Measurements from ENCODE around the gene AIDA.

The AIDA gene

GRCh38 chr1:222734740-222735139 is 22.4 kb upstream of the AIDA start:
- H3K4me3 ChIP-seq (ENCODE audit: low read depth, low read length): no peak overlapping the region
- TF ChIP-seq CTCF (IDR thresholded peaks at IDR 0.05; ENCODE audit: borderline replicate concordance, insufficient read depth, low read depth, low read length): no peak

- H3K4me3 ChIP-seq (ENCODE audit: low read depth, low read length): no peak overlapping the region
- no peak for TF ChIP-seq CTCF (IDR thresholded peaks at IDR 0.05; ENCODE audit: borderline replicate concordance, insufficient read depth, low read depth, low read length)
These were observed 20.2 kb upstream of the AIDA start for GRCh38 chr1:222732216-222733159.

- TF ChIP-seq CTCF (IDR thresholded peaks at IDR 0.05; ENCODE audit: borderline replicate concordance, insufficient read depth, low read depth, low read length): no peak
- H3K4me3 ChIP-seq (ENCODE audit: low read depth, low read length): no peak overlapping the region
These were observed 18.6 kb upstream of the AIDA start for GRCh38 chr1:222730866-222731265.

DNA sequence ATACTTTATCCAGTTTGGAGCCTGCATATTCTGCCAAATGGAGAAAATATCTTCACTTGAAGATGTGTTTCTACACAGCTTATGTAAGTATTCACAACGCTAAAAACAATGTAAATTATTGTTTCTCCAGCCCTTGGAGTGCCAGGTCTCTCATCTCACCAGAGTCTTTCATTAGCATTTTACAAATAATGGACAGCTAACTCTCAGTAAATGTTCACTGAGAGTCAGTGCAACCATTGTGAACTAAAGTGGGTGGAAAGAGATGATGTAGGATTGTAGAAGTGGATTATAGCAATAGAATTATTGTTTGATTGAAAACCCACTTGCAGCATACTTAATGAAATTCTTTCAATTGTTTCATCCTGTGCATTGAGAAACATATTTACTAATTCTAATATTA is 16.5 kb upstream of the AIDA start:
- no peak overlapping the region for H3K4me3 ChIP-seq (ENCODE audit: low read depth, low read length)
- no peak for TF ChIP-seq CTCF (IDR thresholded peaks at IDR 0.05; ENCODE audit: borderline replicate concordance, insufficient read depth, low read depth, low read length)

DNA sequence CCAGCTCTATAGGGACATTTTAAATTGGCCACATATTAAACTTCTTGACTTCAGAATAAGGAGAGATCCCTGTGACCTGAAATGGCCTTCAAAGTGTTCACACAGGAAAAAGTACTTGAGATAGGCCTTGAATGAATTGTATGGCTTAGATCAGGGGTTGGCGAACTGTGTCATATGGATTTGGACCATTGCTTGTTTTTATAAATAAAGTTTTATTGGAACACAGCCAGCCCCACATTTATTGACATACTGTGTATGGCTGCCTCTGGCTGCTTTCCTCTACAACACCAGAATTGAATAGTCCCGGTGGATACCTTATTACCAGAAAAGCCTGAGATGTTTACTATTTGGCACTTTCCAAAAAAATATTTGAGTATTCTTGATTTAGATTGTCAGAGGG is 4.1 kb upstream of the AIDA start:
- no peak overlapping the region for H3K4me3 ChIP-seq (ENCODE audit: low read depth, low read length)
- TF ChIP-seq CTCF (IDR thresholded peaks at IDR 0.05; ENCODE audit: borderline replicate concordance, insufficient read depth, low read depth, low read length): no peak

- peak overlapping the region; percentile 90 for H3K4me3 ChIP-seq (ENCODE audit: low read depth, low read length)
- 0 out of 2 replicates have a peak, but pooled peaks have one; percentile 14 for TF ChIP-seq CTCF (IDR thresholded peaks at IDR 0.05; ENCODE audit: borderline replicate concordance, insufficient read depth, low read depth, low read length)
These were observed 1.0 kb upstream of the AIDA start for GRCh38 chr1:222713091-222713961.
